HUES6 (cell line): ENCODE data around the gene IRX4.

Experiments used
- H3K27ac ChIP-seq: 2 replicates; pipeline ENCODE4 v1.7.0; 2013; ENCODE audit warnings: low read depth, mild to moderate bottlenecking, low read length, inconsistent platforms
- H3K27me3 ChIP-seq: 2 replicates; pipeline ENCODE4 v1.6.1; 2013; ENCODE audit warnings: low read length; ENCODE audit not compliant: control insufficient read depth, insufficient read depth
- H3K36me3 ChIP-seq: 2 replicates; pipeline ENCODE4 v1.6.1; 2013; ENCODE audit warnings: low read length; ENCODE audit not compliant: control insufficient read depth, insufficient read depth
- H3K4me1 ChIP-seq: 2 replicates; pipeline ENCODE4 v1.6.1; 2013; ENCODE audit warnings: low read length; ENCODE audit not compliant: control insufficient read depth, insufficient read depth
- H3K4me3 ChIP-seq: 2 replicates; pipeline ENCODE4 v1.5.1; 2013; ENCODE audit warnings: low read depth, low read length
- H3K9ac ChIP-seq: one replicate; pipeline ENCODE4 v1.6.1; 2013; ENCODE audit warnings: mild to moderate bottlenecking, low read length
- H3K9me3 ChIP-seq: 2 replicates; pipeline ENCODE4 v1.6.1; 2013; ENCODE audit warnings: low read depth, low read length; ENCODE audit not compliant: control insufficient read depth, insufficient read depth

The IRX4 gene

GRCh38 chr5:1923341-1923740 lies 40.6 kb upstream of the IRX4 start:
- H3K4me1 ChIP-seq: peaks cover 4% of the 10 kb centered on the region
- no peak overlapping the region for H3K4me3 ChIP-seq
- H3K9ac ChIP-seq: no peak overlapping the region
- no peaks in the 10 kb centered on the region for H3K36me3 ChIP-seq
- H3K27me3 ChIP-seq: peaks cover 17% of the 10 kb centered on the region; the same call in 1 of the 2 replicates
- H3K27ac ChIP-seq: no peak overlapping the region
- H3K9me3 ChIP-seq: no peaks in the 10 kb centered on the region

- no peak overlapping the region for H3K27ac ChIP-seq
- no peaks in the 10 kb centered on the region for H3K36me3 ChIP-seq
- no peak overlapping the region for H3K9ac ChIP-seq
- H3K4me1 ChIP-seq: no peaks in the 10 kb centered on the region
- H3K27me3 ChIP-seq: peaks cover 9% of the 10 kb centered on the region
- no peaks in the 10 kb centered on the region for H3K9me3 ChIP-seq
- no peak overlapping the region for H3K4me3 ChIP-seq
Measured at GRCh38 chr5:1921711-1922110, 39.0 kb upstream of the IRX4 start.

- peaks cover 4% of the 10 kb centered on the region for H3K27me3 ChIP-seq
- H3K36me3 ChIP-seq: no peaks in the 10 kb centered on the region
- no peaks in the 10 kb centered on the region for H3K4me1 ChIP-seq
Measured at GRCh38 chr5:1919750-1920149, 37.0 kb upstream of the IRX4 start.

GRCh38 chr5:1919209-1919566 lies 36.5 kb upstream of the IRX4 start:
- H3K4me1 ChIP-seq: no peaks in the 10 kb centered on the region
- H3K4me3 ChIP-seq: no peak overlapping the region
- H3K9me3 ChIP-seq: peaks cover 4% of the 10 kb centered on the region; the same call in 1 of the 2 replicates
- H3K36me3 ChIP-seq: no peaks in the 10 kb centered on the region
- peaks cover 4% of the 10 kb centered on the region for H3K27me3 ChIP-seq
- H3K9ac ChIP-seq: no peak overlapping the region
- H3K27ac ChIP-seq: no peak overlapping the region

More at GRCh38 chr5:1919750-1920149, 37.0 kb upstream of the IRX4 start:
- no peak overlapping the region for H3K9ac ChIP-seq
- H3K4me3 ChIP-seq: no peak overlapping the region
- H3K27ac ChIP-seq: no peak overlapping the region
- peaks cover under 1% of the 10 kb centered on the region; the same call in 1 of the 2 replicates for H3K9me3 ChIP-seq

- Histone ChIP-seq H3K9me3 (peaks cover 4% of the 10 kb centered on the region; the same call in 1 of the 2 replicates), H3K4me3 (no peak overlapping the region), H3K4me1 (no peaks in the 10 kb centered on the region), H3K36me3 (no peaks in the 10 kb centered on the region), H3K27me3 (peaks cover 4% of the 10 kb centered on the region), H3K27ac (no peak overlapping the region), H3K9ac (no peak overlapping the region)
Measured at GRCh38 chr5:1918488-1919208, 35.9 kb upstream of the IRX4 start.

- peaks cover 4% of the 10 kb centered on the region for H3K27me3 ChIP-seq
- no peak overlapping the region for H3K27ac ChIP-seq
- no peak overlapping the region for H3K4me3 ChIP-seq
- H3K9ac ChIP-seq: no peak overlapping the region
- H3K4me1 ChIP-seq: no peaks in the 10 kb centered on the region
- H3K9me3 ChIP-seq: peaks cover 4% of the 10 kb centered on the region; the same call in 1 of the 2 replicates
- H3K36me3 ChIP-seq: no peaks in the 10 kb centered on the region
Measured at GRCh38 chr5:1917830-1918487, 35.2 kb upstream of the IRX4 start.

GRCh38 chr5:1916041-1917001 lies 33.6 kb upstream of the IRX4 start:
- H3K27me3 ChIP-seq: peaks cover 4% of the 10 kb centered on the region; the same call in 1 of the 2 replicates
- no peak overlapping the region for H3K4me3 ChIP-seq
- no peak overlapping the region for H3K9ac ChIP-seq
- no peaks in the 10 kb centered on the region for H3K36me3 ChIP-seq
- H3K9me3 ChIP-seq: peaks cover 8% of the 10 kb centered on the region; the same call in 1 of the 2 replicates
- H3K4me1 ChIP-seq: no peaks in the 10 kb centered on the region
- H3K27ac ChIP-seq: no peak overlapping the region

GRCh38 chr5:1915316-1915715 lies 32.6 kb upstream of the IRX4 start:
- Histone ChIP-seq H3K4me1 (no peaks in the 10 kb centered on the region), H3K27me3 (peaks cover 4% of the 10 kb centered on the region; the same call in 1 of the 2 replicates), H3K4me3 (no peak overlapping the region), H3K27ac (no peak overlapping the region), H3K9me3 (peaks cover 8% of the 10 kb centered on the region; the same call in 1 of the 2 replicates), H3K36me3 (no peaks in the 10 kb centered on the region), H3K9ac (no peak overlapping the region)

GRCh38 chr5:1914471-1914870 lies 31.7 kb upstream of the IRX4 start:
- Histone ChIP-seq H3K9ac (no peak overlapping the region), H3K27me3 (peaks cover 4% of the 10 kb centered on the region; the same call in 1 of the 2 replicates), H3K27ac (no peak overlapping the region), H3K9me3 (peaks cover 8% of the 10 kb centered on the region; the same call in 1 of the 2 replicates), H3K4me1 (no peaks in the 10 kb centered on the region), H3K4me3 (no peak overlapping the region), H3K36me3 (no peaks in the 10 kb centered on the region)

- Histone ChIP-seq H3K36me3 (no peaks in the 10 kb centered on the region), H3K9me3 (peaks cover 8% of the 10 kb centered on the region; the same call in 1 of the 2 replicates), H3K4me1 (no peaks in the 10 kb centered on the region), H3K27me3 (peaks cover 4% of the 10 kb centered on the region; the same call in 1 of the 2 replicates), H3K9ac (no peak overlapping the region), H3K4me3 (no peak overlapping the region), H3K27ac (no peak overlapping the region)
Measured at GRCh38 chr5:1913578-1913977, 30.9 kb upstream of the IRX4 start.
